Measurements from ENCODE around the gene POLR3A.
A peak's percentile ranks its signal among the peaks of the same experiment; 100 is the strongest.

The POLR3A gene

GRCh38 chr10:77941790-77942189 lies 87.5 kb downstream of the POLR3A start:
- DNase-seq, result no peak

GRCh38 chr10:77940627-77941026 lies 88.7 kb downstream of the POLR3A start:
- DNase-seq, result no peak

GRCh38 chr10:77940225-77940624 lies 89.1 kb downstream of the POLR3A start:
- no peak for DNase-seq

- no peak for DNase-seq
Measured at GRCh38 chr10:77939561-77940001, 89.7 kb downstream of the POLR3A start.

GRCh38 chr10:77936697-77937567 lies 92.4 kb downstream of the POLR3A start:
- DNase-seq, result no peak

GRCh38 chr10:77932016-77932715 lies 97.1 kb downstream of the POLR3A start:
- no peak for DNase-seq

GRCh38 chr10:77927402-77928246 lies 101.7 kb downstream of the POLR3A start:
- DNase-seq, result no peak

- DNase-seq, result peak; percentile 15
Measured at GRCh38 chr10:77926566-77927401, 102.5 kb downstream of the POLR3A start, which contains the start of gene DLG5. Gene DLG5 (minus strand): TSS chr10:77926755. CDS start chr10:77926520, 235 bp downstream.

GRCh38 chr10:77925795-77926565 lies 103.3 kb downstream of the POLR3A start:
- peak; percentile 7 for DNase-seq

- DNase-seq, result no peak
Measured at GRCh38 chr10:77925410-77925794, 103.9 kb downstream of the POLR3A start.

GRCh38 chr10:77922566-77923179 lies 106.6 kb downstream of the POLR3A start:
- DNase-seq, result no peak

- DNase-seq, result no peak
Measured at GRCh38 chr10:77922055-77922454, 107.3 kb downstream of the POLR3A start.

- DNase-seq, result no peak
Measured at GRCh38 chr10:77921395-77921794, 107.9 kb downstream of the POLR3A start.

- DNase-seq, result no peak
Measured at GRCh38 chr10:77920495-77920894, 108.8 kb downstream of the POLR3A start.

- no peak for DNase-seq
Measured at GRCh38 chr10:77919713-77920108, 109.6 kb downstream of the POLR3A start.
